Measurements from ENCODE around the gene PTP4A2. TPM values are rescaled to one million over a fixed set of nuclear protein-coding genes. Genes with fewer than 3 reads are reported as not detected.

The PTP4A2 gene
- total and polyA plus RNA-seq, 2 of the 13 experiments (the other 11 are each of a cell fraction or from before 2014, with no cell fraction given): 173 to 225 TPM

GRCh38 chr1:31980835-31981455 lies 42.8 kb upstream of the PTP4A2 start:
- DNase-seq (ENCODE audit: low spot score) (no peak), FAIRE-seq (no peak), ATAC-seq (no peak)
- Histone ChIP-seq H3K4me3 (replicated peaks in 1 of 3; ENCODE audit: insufficient read depth in 1 of 3, low read depth in 2 of 3, low read length in 3 of 3) (no peak overlapping the region), H3K4me1 (ENCODE audit: insufficient read depth, low read length) (peaks cover 7% of the 10 kb centered on the region; the same call in 1 of the 2 replicates), H2AFZ (ENCODE audit: low read length) (no peak overlapping the region), H3K27ac (ENCODE audit: extremely low read length, insufficient read depth, low read length) (no peak overlapping the region), H3K4me2 (ENCODE audit: low read depth, low read length) (no peak overlapping the region), H3K9me3 (ENCODE audit: low read length) (no peaks in the 10 kb centered on the region), H3K79me2 (ENCODE audit: insufficient read depth, low read length) (no peaks in the 10 kb centered on the region), H3K9ac (ENCODE audit: insufficient read depth, low read depth, low read length) (no peak overlapping the region), H4K20me1 (ENCODE audit: insufficient read depth, low read length) (no peaks in the 10 kb centered on the region), H3K36me3 (replicated peaks in 1 of 2; ENCODE audit: control insufficient read depth in 1 of 2, insufficient read depth in 2 of 2, low read length in 2 of 2) (no peaks in the 10 kb centered on the region), H3K27me3 (ENCODE audit: control insufficient read depth in 1 of 2, insufficient read depth in 2 of 2, low read length in 2 of 2) (no peaks in the 10 kb centered on the region)
- WGBS (ENCODE audit: low lambda C conversion rate): 45% methylated on average over 10 of the region's 10 CpGs
- TF ChIP-seq ATF7 (IDR thresholded peaks at IDR 0.05) (0 out of 2 replicates have a peak, but pooled peaks have one; percentile 27), ATF7 (CRISPR knock-in tag; IDR thresholded peaks at IDR 0.05) (no peak), ZSCAN20 (CRISPR knock-in tag; IDR thresholded peaks at IDR 0.05; ENCODE audit: borderline replicate concordance) (no peak), ZNF331 (CRISPR knock-in tag; IDR thresholded peaks at IDR 0.05) (no peak)
- no TSS peak for BruUV-seq (replicated peaks)
- in situ Hi-C loops (cut with HindIII; ENCODE audit: extremely low pct_ligation_motif_present, low pct_unique_long_range_greater_than_20kb): no loop called here
- POLR2A ChIA-PET: no interaction called here
- intact Hi-C loops (cut with micrococcal nuclease; ENCODE audit: unreplicated experiment): no loop called here
- CTCF ChIA-PET (ENCODE audit: low intra/inter-chr PET ratio, low total read pairs): no interaction called here

- DNase-seq (ENCODE audit: low spot score) (no peak), FAIRE-seq (no peak), ATAC-seq (no peak)
- ChIA-PET CTCF (ENCODE audit: low intra/inter-chr PET ratio, low total read pairs) (no interaction called here), POLR2A (no interaction called here)
- Histone ChIP-seq H3K9me3 (ENCODE audit: low read length) (no peaks in the 10 kb centered on the region), H2AFZ (ENCODE audit: low read length) (no peak overlapping the region), H4K20me1 (ENCODE audit: insufficient read depth, low read length) (no peaks in the 10 kb centered on the region), H3K9ac (ENCODE audit: insufficient read depth, low read depth, low read length) (no peak overlapping the region), H3K4me1 (ENCODE audit: insufficient read depth, low read length) (peaks cover 7% of the 10 kb centered on the region; the same call in 1 of the 2 replicates), H3K27me3 (ENCODE audit: control insufficient read depth in 1 of 2, insufficient read depth in 2 of 2, low read length in 2 of 2) (peaks cover 0 to 2% of the 10 kb centered on the region in 2 experiments; a peak in 2 of 5 replicates), H3K4me2 (ENCODE audit: low read depth, low read length) (no peak overlapping the region), H3K27ac (ENCODE audit: extremely low read length, insufficient read depth, low read length) (no peak overlapping the region), H3K79me2 (ENCODE audit: insufficient read depth, low read length) (no peaks in the 10 kb centered on the region), H3K4me3 (replicated peaks in 1 of 3; ENCODE audit: insufficient read depth in 1 of 3, low read depth in 2 of 3, low read length in 3 of 3) (no peak overlapping the region), H3K36me3 (replicated peaks in 1 of 2; ENCODE audit: control insufficient read depth in 1 of 2, insufficient read depth in 2 of 2, low read length in 2 of 2) (no peaks in the 10 kb centered on the region)
- 26% methylated on average over 4 of the region's 4 CpGs for WGBS (ENCODE audit: low lambda C conversion rate)
- intact Hi-C loops (cut with micrococcal nuclease; ENCODE audit: unreplicated experiment): no loop called here
- in situ Hi-C loops (cut with HindIII; ENCODE audit: extremely low pct_ligation_motif_present, low pct_unique_long_range_greater_than_20kb): no loop called here
- BruUV-seq (replicated peaks): no TSS peak
- no peak for TF ChIP-seq DPF2 (CRISPR knock-in tag; IDR thresholded peaks at IDR 0.05; ENCODE audit: borderline replicate concordance, low read depth)
- TF ChIP-seq ZNF407 (CRISPR knock-in tag; IDR thresholded peaks at IDR 0.05; ENCODE audit: not compliant biosample characterization): no peak
- no peak for TF ChIP-seq GMEB1 (CRISPR knock-in tag; IDR thresholded peaks at IDR 0.05; ENCODE audit: borderline replicate concordance)
These were observed 40.8 kb upstream of the PTP4A2 start for GRCh38 chr1:31978843-31979400.

Measured in HepG2 (cell line).